ENCODE measurements around the gene PDE7B.

The PDE7B gene

GRCh38 chr6:135887069-135887468, 35.6 kb downstream of the PDE7B start:
- TF ChIP-seq SIN3A (IDR thresholded peaks at IDR 0.05; ENCODE audit: borderline replicate concordance, insufficient read depth, low read length) (no peak), TAF1 (IDR thresholded peaks at IDR 0.05; ENCODE audit: borderline replicate concordance, insufficient read depth, low read length) (no peak)

DNA sequence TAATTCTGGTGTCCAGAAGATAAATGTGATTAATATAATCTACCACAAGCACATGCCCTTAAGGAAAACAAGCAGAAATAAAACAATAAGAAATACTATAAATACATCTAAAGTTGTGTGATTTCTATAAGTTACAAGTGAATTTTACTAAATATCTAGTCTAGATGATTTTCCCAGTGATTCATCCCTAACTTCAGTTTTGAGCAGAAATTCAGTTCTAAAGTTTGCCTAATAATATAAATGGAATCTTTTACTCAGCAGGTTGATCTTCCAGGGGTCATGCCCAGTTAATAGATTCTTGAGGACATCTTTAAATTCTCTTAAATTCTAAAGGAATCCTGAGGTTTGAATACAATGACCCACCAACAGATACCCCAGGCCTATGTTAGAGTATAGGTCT, 37.3 kb downstream of the PDE7B start:
- TF ChIP-seq, protein P1, sequence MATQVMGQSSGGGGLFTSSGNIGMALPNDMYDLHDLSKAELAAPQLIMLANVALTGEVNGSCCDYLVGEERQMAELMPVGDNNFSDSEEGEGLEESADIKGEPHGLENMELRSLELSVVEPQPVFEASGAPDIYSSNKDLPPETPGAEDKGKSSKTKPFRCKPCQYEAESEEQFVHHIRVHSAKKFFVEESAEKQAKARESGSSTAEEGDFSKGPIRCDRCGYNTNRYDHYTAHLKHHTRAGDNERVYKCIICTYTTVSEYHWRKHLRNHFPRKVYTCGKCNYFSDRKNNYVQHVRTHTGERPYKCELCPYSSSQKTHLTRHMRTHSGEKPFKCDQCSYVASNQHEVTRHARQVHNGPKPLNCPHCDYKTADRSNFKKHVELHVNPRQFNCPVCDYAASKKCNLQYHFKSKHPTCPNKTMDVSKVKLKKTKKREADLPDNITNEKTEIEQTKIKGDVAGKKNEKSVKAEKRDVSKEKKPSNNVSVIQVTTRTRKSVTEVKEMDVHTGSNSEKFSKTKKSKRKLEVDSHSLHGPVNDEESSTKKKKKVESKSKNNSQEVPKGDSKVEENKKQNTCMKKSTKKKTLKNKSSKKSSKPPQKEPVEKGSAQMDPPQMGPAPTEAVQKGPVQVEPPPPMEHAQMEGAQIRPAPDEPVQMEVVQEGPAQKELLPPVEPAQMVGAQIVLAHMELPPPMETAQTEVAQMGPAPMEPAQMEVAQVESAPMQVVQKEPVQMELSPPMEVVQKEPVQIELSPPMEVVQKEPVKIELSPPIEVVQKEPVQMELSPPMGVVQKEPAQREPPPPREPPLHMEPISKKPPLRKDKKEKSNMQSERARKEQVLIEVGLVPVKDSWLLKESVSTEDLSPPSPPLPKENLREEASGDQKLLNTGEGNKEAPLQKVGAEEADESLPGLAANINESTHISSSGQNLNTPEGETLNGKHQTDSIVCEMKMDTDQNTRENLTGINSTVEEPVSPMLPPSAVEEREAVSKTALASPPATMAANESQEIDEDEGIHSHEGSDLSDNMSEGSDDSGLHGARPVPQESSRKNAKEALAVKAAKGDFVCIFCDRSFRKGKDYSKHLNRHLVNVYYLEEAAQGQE (IDR thresholded peaks at IDR 0.05; ENCODE audit: insufficient read depth in 1 of 2, low read depth in 2 of 2, low read length in 2 of 2), result no peak
- no peak for TF ChIP-seq SIN3A (IDR thresholded peaks at IDR 0.05; ENCODE audit: borderline replicate concordance, insufficient read depth, low read length)
- no peak for TF ChIP-seq POLR2AphosphoS5 (IDR thresholded peaks at IDR 0.05; ENCODE audit: low read depth, low read length)
- TF ChIP-seq TAF1 (IDR thresholded peaks at IDR 0.05; ENCODE audit: borderline replicate concordance, insufficient read depth, low read length), result no peak
- TF ChIP-seq FOXP2 (optimal IDR thresholded peaks at IDR 0.05; ENCODE audit: borderline replicate concordance, extremely low read depth, extremely low read length, insufficient read depth), result no peak

DNA sequence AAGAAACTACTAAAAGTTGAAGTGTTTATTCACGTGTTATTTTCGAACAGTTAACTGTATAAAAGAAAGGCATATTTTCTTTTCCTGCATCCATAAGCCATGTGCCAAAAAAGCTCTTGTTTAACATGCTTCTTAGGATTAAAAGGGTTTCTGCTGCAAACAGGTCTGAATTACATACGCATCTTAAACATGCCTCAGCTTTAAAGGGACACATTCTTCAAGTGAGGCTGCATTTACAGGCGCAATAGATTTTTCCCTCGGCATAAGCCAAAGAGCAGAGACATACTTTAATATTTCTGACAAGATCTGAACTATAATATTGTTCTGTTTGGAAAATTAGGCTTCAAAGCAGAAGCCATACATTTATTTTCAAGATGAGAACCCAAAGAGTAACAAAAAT, 39.4 kb downstream of the PDE7B start:
- TF ChIP-seq TAF1 (IDR thresholded peaks at IDR 0.05; ENCODE audit: borderline replicate concordance, insufficient read depth, low read length) (no peak), FOXP2 (optimal IDR thresholded peaks at IDR 0.05; ENCODE audit: borderline replicate concordance, extremely low read depth, extremely low read length, insufficient read depth) (no peak), POLR2AphosphoS5 (IDR thresholded peaks at IDR 0.05; ENCODE audit: low read depth, low read length) (no peak), SIN3A (IDR thresholded peaks at IDR 0.05; ENCODE audit: borderline replicate concordance, insufficient read depth, low read length) (no peak)
- TF ChIP-seq, protein P1 (IDR thresholded peaks at IDR 0.05; ENCODE audit: insufficient read depth in 1 of 2, low read depth in 2 of 2, low read length in 2 of 2), result no peak

- TF ChIP-seq FOXP2 (optimal IDR thresholded peaks at IDR 0.05; ENCODE audit: borderline replicate concordance, extremely low read depth, extremely low read length, insufficient read depth), result no peak
- no peak for TF ChIP-seq POLR2AphosphoS5 (IDR thresholded peaks at IDR 0.05; ENCODE audit: low read depth, low read length)
- TF ChIP-seq SIN3A (IDR thresholded peaks at IDR 0.05; ENCODE audit: borderline replicate concordance, insufficient read depth, low read length), result no peak
- no peak for TF ChIP-seq TAF1 (IDR thresholded peaks at IDR 0.05; ENCODE audit: borderline replicate concordance, insufficient read depth, low read length)
- TF ChIP-seq, protein P1 (IDR thresholded peaks at IDR 0.05; ENCODE audit: insufficient read depth in 1 of 2, low read depth in 2 of 2, low read length in 2 of 2), result no peak
Observed at GRCh38 chr6:135891710-135892109, 40.2 kb downstream of the PDE7B start.

- TF ChIP-seq, protein P1 (IDR thresholded peaks at IDR 0.05; ENCODE audit: insufficient read depth in 1 of 2, low read depth in 2 of 2, low read length in 2 of 2), result no peak
- TF ChIP-seq FOXP2 (optimal IDR thresholded peaks at IDR 0.05; ENCODE audit: borderline replicate concordance, extremely low read depth, extremely low read length, insufficient read depth) (no peak), POLR2AphosphoS5 (IDR thresholded peaks at IDR 0.05; ENCODE audit: low read depth, low read length) (no peak), SIN3A (IDR thresholded peaks at IDR 0.05; ENCODE audit: borderline replicate concordance, insufficient read depth, low read length) (no peak), TAF1 (IDR thresholded peaks at IDR 0.05; ENCODE audit: borderline replicate concordance, insufficient read depth, low read length) (no peak)
Observed at GRCh38 chr6:135895231-135895911, 43.9 kb downstream of the PDE7B start.

Measured in PFSK-1 (cell line).